C4-2B (cell line): ENCODE results near the gene EPHB3.

Experiments used
- ZFX ChIP-seq: fragments of 450-650 bp; IDR thresholded peaks from 2 replicates; pipeline ENCODE4 v1.6.1; 2017
- TF ChIP-seq, protein P1 (sequence below): fragments of 450-650 bp; conservative IDR thresholded peaks from 2 replicates; pipeline ENCODE4 v1.5.1; 2017; ENCODE audit warnings: mild to moderate bottlenecking

DNA sequence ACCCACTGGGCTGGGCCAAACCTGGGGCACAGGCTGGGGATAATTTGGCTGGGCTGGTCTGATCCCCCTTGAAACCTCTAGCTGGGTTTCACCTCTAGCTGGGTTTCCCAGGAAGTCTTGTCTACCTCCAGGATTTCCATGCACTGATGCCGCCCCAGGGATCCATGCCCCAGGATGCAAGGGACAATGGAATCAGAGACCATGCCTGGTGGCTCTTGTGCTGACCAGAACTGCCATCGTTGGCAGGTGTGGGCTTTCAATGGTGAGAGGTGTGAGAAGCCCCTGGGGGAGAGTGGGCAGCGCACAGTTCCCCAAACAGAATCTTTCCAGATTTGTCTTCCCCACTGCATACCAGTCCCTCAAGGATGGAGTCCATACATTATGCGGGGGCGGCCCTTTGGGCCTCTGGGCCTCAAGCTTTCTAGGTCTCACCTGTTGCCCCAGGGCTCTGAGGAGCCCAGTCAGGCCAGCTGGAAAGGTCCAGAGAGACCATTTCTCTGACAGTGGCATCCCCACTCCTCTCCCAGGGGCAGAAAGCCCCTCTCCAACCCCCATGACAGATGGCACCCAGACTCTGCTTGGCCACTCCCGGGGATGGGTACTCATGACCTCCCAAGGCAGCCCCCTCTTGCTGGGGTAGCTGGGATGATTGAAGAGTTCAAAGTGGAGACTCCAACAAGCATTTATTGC is 35.4 kb downstream of the EPHB3 start:
- TF ChIP-seq, protein P1, sequence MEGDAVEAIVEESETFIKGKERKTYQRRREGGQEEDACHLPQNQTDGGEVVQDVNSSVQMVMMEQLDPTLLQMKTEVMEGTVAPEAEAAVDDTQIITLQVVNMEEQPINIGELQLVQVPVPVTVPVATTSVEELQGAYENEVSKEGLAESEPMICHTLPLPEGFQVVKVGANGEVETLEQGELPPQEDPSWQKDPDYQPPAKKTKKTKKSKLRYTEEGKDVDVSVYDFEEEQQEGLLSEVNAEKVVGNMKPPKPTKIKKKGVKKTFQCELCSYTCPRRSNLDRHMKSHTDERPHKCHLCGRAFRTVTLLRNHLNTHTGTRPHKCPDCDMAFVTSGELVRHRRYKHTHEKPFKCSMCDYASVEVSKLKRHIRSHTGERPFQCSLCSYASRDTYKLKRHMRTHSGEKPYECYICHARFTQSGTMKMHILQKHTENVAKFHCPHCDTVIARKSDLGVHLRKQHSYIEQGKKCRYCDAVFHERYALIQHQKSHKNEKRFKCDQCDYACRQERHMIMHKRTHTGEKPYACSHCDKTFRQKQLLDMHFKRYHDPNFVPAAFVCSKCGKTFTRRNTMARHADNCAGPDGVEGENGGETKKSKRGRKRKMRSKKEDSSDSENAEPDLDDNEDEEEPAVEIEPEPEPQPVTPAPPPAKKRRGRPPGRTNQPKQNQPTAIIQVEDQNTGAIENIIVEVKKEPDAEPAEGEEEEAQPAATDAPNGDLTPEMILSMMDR = no peak
- TF ChIP-seq ZFX = no peak
